Measurements from ENCODE around the gene SHISA9.

DNA sequence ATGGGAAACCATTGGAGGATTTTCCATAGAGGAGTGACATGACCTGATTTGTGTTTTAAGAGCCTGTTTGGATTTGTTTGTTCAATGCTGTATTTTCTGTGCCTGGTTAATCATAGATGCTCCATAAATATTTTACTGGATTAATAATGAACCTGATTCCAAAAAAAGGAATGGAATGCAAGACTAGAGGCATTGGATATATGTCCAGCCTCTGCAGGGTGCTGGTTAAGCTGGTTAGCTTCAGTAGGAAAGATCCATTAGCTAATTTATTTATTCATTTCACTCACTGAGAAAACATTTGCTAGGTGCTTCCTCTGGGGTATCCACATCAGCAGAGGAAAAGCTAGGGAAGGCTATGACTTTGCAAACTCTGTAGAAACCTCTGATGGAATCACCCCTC, 57.7 kb downstream of the SHISA9 start:
- TF ChIP-seq, protein P1, sequence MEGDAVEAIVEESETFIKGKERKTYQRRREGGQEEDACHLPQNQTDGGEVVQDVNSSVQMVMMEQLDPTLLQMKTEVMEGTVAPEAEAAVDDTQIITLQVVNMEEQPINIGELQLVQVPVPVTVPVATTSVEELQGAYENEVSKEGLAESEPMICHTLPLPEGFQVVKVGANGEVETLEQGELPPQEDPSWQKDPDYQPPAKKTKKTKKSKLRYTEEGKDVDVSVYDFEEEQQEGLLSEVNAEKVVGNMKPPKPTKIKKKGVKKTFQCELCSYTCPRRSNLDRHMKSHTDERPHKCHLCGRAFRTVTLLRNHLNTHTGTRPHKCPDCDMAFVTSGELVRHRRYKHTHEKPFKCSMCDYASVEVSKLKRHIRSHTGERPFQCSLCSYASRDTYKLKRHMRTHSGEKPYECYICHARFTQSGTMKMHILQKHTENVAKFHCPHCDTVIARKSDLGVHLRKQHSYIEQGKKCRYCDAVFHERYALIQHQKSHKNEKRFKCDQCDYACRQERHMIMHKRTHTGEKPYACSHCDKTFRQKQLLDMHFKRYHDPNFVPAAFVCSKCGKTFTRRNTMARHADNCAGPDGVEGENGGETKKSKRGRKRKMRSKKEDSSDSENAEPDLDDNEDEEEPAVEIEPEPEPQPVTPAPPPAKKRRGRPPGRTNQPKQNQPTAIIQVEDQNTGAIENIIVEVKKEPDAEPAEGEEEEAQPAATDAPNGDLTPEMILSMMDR (IDR thresholded peaks at IDR 0.05): no peak
- TF ChIP-seq POLR2A (IDR thresholded peaks at IDR 0.05): no peak
